ENCODE data around the gene CFLAR.

Gene CFLAR

DNA sequence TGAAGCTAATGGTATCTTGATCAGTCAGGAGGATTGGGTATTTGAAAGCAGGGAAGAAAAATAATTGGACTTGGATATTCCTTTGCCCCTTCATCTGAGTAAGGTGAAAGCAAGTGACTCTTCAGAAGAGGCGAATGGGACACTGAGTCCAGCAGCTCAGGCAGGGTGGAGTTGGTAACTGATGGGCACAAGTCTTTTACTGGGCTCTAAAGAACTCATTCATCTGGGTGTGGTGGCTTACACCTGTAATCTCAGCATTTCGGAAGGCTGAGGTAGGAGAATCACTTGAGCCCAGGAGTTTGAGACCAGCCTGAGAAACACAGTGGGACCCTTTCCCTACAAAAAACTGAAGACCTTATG lies 11.2 kb downstream of the CFLAR start:
- no peak for TF ChIP-seq PATZ1 (CRISPR knock-in tag; IDR thresholded peaks at IDR 0.05; ENCODE audit: borderline replicate concordance)
- TF ChIP-seq, protein P1, sequence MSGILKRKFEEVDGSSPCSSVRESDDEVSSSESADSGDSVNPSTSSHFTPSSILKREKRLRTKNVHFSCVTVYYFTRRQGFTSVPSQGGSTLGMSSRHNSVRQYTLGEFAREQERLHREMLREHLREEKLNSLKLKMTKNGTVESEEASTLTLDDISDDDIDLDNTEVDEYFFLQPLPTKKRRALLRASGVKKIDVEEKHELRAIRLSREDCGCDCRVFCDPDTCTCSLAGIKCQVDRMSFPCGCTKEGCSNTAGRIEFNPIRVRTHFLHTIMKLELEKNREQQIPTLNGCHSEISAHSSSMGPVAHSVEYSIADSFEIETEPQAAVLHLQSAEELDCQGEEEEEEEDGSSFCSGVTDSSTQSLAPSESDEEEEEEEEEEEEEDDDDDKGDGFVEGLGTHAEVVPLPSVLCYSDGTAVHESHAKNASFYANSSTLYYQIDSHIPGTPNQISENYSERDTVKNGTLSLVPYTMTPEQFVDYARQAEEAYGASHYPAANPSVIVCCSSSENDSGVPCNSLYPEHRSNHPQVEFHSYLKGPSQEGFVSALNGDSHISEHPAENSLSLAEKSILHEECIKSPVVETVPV (CRISPR knock-in tag; IDR thresholded peaks at IDR 0.05) = no peak
- no peak for TF ChIP-seq ZFP30 (CRISPR knock-in tag; IDR thresholded peaks at IDR 0.05)
- TF ChIP-seq BACH2 (CRISPR knock-in tag; IDR thresholded peaks at IDR 0.05; ENCODE audit: borderline replicate concordance) = no peak
- ATAC-seq = peak; percentile 5; the same call in 2 of the 3 replicates

DNA sequence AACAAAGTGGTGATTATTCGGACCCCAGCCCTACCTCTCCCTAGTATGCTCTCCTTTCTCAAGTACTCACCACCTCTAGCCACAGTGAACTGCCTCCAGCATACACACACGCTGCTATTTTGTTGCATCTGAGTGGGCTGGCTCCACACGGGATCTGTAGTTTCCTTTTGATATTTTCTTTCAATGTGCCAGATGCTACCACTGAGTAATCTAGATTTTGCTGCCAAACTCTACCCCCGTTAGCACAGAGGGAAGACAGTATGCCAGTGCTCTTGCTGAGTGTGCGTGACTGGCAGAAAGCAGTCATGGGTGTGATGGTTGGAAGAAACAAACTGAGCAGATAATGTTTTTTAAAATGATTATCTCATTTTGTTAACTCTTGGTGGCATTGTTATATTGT lies 11.6 kb downstream of the CFLAR start:
- ATAC-seq = peak; percentile 74
- TF ChIP-seq ISL1 (CRISPR knock-in tag; IDR thresholded peaks at IDR 0.05) (0 out of 2 replicates have a peak, but pooled peaks have one; percentile 11), PATZ1 (CRISPR knock-in tag; IDR thresholded peaks at IDR 0.05; ENCODE audit: borderline replicate concordance) (no peak), CSDC2 (CRISPR knock-in tag; IDR thresholded peaks at IDR 0.05) (peak; percentile 66; the same call in 1 of the 2 replicates), SNAI2 (CRISPR knock-in tag; IDR thresholded peaks at IDR 0.05) (peak; percentile 81)

DNA sequence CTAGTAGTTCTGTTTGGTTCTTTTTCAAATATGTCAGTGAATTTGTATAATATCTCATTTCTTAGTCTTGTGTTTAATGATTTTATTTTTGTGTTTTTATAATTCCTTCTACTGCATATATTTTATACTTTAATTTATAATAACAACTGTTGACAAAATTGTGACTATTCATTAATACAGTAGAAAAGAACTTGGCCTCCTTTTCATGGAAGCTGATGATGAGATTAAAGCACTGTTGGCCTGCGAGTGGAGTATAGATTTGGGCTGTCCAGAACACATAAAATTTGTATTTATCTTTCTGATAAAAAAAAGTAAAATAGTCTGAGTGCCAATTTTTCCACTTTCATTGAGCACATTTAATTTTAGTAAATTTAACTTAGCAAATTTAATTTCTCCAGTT lies 12.1 kb downstream of the CFLAR start:
- no peak for TF ChIP-seq ZNF8 (CRISPR knock-in tag; IDR thresholded peaks at IDR 0.05)
- no peak for TF ChIP-seq OSR1 (CRISPR knock-in tag; IDR thresholded peaks at IDR 0.05)
- TF ChIP-seq ISL1 (CRISPR knock-in tag; IDR thresholded peaks at IDR 0.05) = no peak
- TF ChIP-seq RARB (CRISPR knock-in tag; IDR thresholded peaks at IDR 0.05) = no peak
- no peak for ATAC-seq

DNA sequence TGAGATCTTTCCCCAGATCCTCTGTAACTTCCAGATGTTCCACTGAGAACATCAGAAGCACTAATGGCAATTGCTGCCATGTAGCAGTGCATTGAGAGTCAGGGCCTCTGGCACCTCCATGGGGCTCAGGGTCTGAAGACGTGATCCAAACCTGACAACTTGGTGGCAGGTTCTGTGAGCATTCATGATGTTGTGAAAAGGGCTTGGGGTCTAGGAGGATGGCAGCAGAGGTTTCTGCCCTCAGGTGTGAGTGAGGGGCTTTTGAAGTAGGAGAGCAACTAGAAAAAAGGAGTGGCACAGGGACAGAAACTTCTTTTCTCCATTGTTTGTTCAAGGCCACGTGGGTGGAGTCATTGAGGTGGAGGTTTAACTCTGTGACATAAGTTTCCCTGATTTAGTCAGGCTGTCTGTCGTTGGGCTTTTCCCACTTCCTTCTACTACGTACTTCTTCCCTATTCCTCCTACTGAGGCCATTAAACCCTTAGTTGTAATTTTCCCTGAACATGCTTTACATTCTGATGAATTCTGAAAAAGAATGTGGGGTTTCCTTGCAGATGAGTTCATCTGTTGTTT lies 13.1 kb downstream of the CFLAR start:
- peak; percentile 7; the same call in 2 of the 3 replicates for ATAC-seq
- TF ChIP-seq ZFP30 (CRISPR knock-in tag; IDR thresholded peaks at IDR 0.05) (no peak), ARNTL (CRISPR knock-in tag; IDR thresholded peaks at IDR 0.05; ENCODE audit: borderline replicate concordance, low read depth) (no peak), CSDC2 (CRISPR knock-in tag; IDR thresholded peaks at IDR 0.05) (0 out of 2 replicates have a peak, but pooled peaks have one; percentile 72), SNAI2 (CRISPR knock-in tag; IDR thresholded peaks at IDR 0.05) (no peak), ZFP3 (CRISPR knock-in tag; IDR thresholded peaks at IDR 0.05) (no peak), TCF4 (CRISPR knock-in tag; IDR thresholded peaks at IDR 0.05; ENCODE audit: borderline replicate concordance) (no peak), ZC3H10 (CRISPR knock-in tag; IDR thresholded peaks at IDR 0.05) (no peak)

- TF ChIP-seq OSR1 (CRISPR knock-in tag; IDR thresholded peaks at IDR 0.05) = peak; percentile 50; the same call in 1 of the 2 replicates
- no peak for TF ChIP-seq TCF4 (CRISPR knock-in tag; IDR thresholded peaks at IDR 0.05; ENCODE audit: borderline replicate concordance)
- peak; percentile 43 for ATAC-seq
These were observed 14.7 kb downstream of the CFLAR start for GRCh38 chr2:201130524-201131186.

- ATAC-seq = no peak
- TF ChIP-seq ZFP3 (CRISPR knock-in tag; IDR thresholded peaks at IDR 0.05) (no peak), GLIS3 (CRISPR knock-in tag; IDR thresholded peaks at IDR 0.05) (no peak), ZNF565 (CRISPR knock-in tag; conservative IDR thresholded peaks at IDR 0.05; ENCODE audit: low read depth) (no peak), ARNTL (CRISPR knock-in tag; IDR thresholded peaks at IDR 0.05; ENCODE audit: borderline replicate concordance, low read depth) (no peak)
- TF ChIP-seq, protein P1 (CRISPR knock-in tag; IDR thresholded peaks at IDR 0.05) = no peak
These were observed 16.6 kb downstream of the CFLAR start for GRCh38 chr2:201132518-201132917.
